DND-41 (cell line): ENCODE data around the gene RGS6.

ENCODE experiments used
- CTCF ChIP-seq: IDR thresholded peaks from 2 replicates; pipeline ENCODE4 v1.5.1; 2012; ENCODE audit warnings: borderline replicate concordance, low read length, moderate library complexity, mild to moderate bottlenecking; ENCODE audit not compliant: poor library complexity, severe bottlenecking; ENCODE audit errors: extremely low read depth
- EZH2 ChIP-seq: IDR thresholded peaks from 3 replicates; pipeline ENCODE4 v1.6.1; 2012; ENCODE audit warnings: borderline replicate concordance, low read depth, mild to moderate bottlenecking, moderate library complexity, low read length, inconsistent platforms; ENCODE audit not compliant: severe bottlenecking

- no peak for TF ChIP-seq CTCF
- no peak for TF ChIP-seq EZH2
These were observed 250.6 kb downstream of the RGS6 start for GRCh38 chr14:72182708-72183432.
